Body of pancreas (tissue), 4 donors: Measurements from ENCODE around the gene CARS2.

Experiments
- CTCF ChIP-seq, 7 experiments: fragments of 450-650 bp in 4 of 7; fragments of 200-600 bp in 3 of 7; sonication (generic) in 3 of 7; IDR thresholded peaks; one replicate each; pipeline ENCODE4 v1.5.1; 2016 to 2019; ENCODE audit warnings: antibody characterized with exemption in 7 of 7
- POLR2A ChIP-seq, 3 donors: fragments of 450-650 bp; IDR thresholded peaks; one replicate each; pipeline ENCODE4 v1.6.1; 2016; ENCODE audit warnings: antibody characterized with exemption in 3 of 3, mild to moderate bottlenecking in 2 of 3

GRCh38 chr13:110696776-110697175 is 9.1 kb downstream of the CARS2 start:
- TF ChIP-seq CTCF (IDR thresholded peaks at IDR 0.05) (no peak), POLR2A (IDR thresholded peaks at IDR 0.05) (no peak)
